Right lobe of liver (tissue), 6 donors: ENCODE data around the gene TLL2. TPM values are rescaled to one million over a fixed set of nuclear protein-coding genes. Genes with fewer than 3 reads are reported as not detected.

ENCODE experiments used
- ATAC-seq, 4 donors: fragments of 200-7000 bp; cut with Tn5 transposase; one replicate each; pipeline ENCODE4 v1.9.1; 2020; ENCODE audit warnings: mild to moderate bottlenecking in 4 of 4, moderate library complexity in 4 of 4
- DNase-seq, 3 donors: peaks; one replicate each; pipeline ENCODE4 v3.0.0-alpha.2; 2020
- H3K27ac ChIP-seq, 3 donors: fragments of 200-600 bp; one replicate each; pipeline ENCODE4 v1.8.0; 2022
- H3K27me3 ChIP-seq, 2 donors: fragments of 200-600 bp; one replicate each; pipeline ENCODE4 v1.8.0; 2022
- H3K36me3 ChIP-seq, 4 donors: fragments of 200-600 bp; sonication (generic) in 1 of 4; one replicate each; pipeline versions ENCODE4 v1.5.1 to v1.8.0; 2017 to 2022; ENCODE audit warnings: control low read depth in 1 of 4
- H3K4me1 ChIP-seq, 4 donors: fragments of 200-600 bp; sonication (generic) in 1 of 4; one replicate each; pipeline versions ENCODE4 v1.5.1 to v1.8.0; 2017 to 2022; ENCODE audit warnings: control low read depth in 1 of 4
- H3K4me3 ChIP-seq, 3 donors: fragments of 200-600 bp; one replicate each; pipeline ENCODE4 v1.8.0; 2022
- H3K9me3 ChIP-seq, 4 donors: fragments of 200-600 bp; sonication (generic) in 1 of 4; one replicate each; pipeline versions ENCODE4 v1.5.1 to v1.8.0; 2017 to 2022; ENCODE audit warnings: control low read depth in 1 of 4
- POLR2A ChIP-seq: fragments of 450-650 bp; IDR thresholded peaks from one replicate; pipeline ENCODE4 v1.6.1; 2017; ENCODE audit warnings: antibody characterized with exemption, mild to moderate bottlenecking
- WGBS: methylation state at CpG from one replicate; pipeline ENCODE4 v1.1.6; 2018; ENCODE audit warnings: low coverage, low lambda C conversion rate; ENCODE audit not compliant: insufficient coverage; ENCODE audit errors: missing lambda C conversion rate; 5-methylcytosine and 5-hydroxymethylcytosine counted together
- intact Hi-C, 2 donors: fragments of 100-400 bp; cut with DNase I; formaldehyde crosslinking; loops; one replicate each; pipeline versions ENCODE4 v1.11.2 to v1.14.1; 2022
- total RNA-seq, 6 experiments: library from RNA; depleted of rRNA in 2 of 6; stranded (reverse); fragments of >200 nt in 2 of 6; fragmentation: NEBNext Ultra II Directional in 3 of 6; extraction: Animal tissue kit (Norgen Biotek cat#: 25700) in 3 of 6; gene quantifications; one replicate each; pipeline versions ENCODE4 v1.1.0 to v1.2.4, GENCODE V29; 2016 to 2023
- TF ChIP-seq, protein P1 (sequence below), 4 donors: fragments of 200-600 bp in 3 of 4; fragments of 450-650 bp in 1 of 4; IDR thresholded peaks; one replicate each; pipeline versions ENCODE4 v1.5.1 to v1.8.0; 2016 to 2022; ENCODE audit warnings: antibody characterized with exemption in 4 of 4, mild to moderate bottlenecking in 2 of 4
- donor health status: DM: no; HTN: yes; CAD: no.
- donor health status: DM: no; HTN: no; CAD: no.
- donor health status: DM: no; HTN: no; CAD: no.
- donor health status: DM: no; HTN: yes; CAD: no.
- donor health status: DM: no; HTN: yes; CAD: no.

Gene TLL2
- total RNA-seq, 6 experiments from 2014 or later = 0.11 to 0.14 TPM; not detected in 4

GRCh38 chr10:96427291-96427690, 86.4 kb downstream of the TLL2 start:
- Histone ChIP-seq H3K4me3 (no peak overlapping the region), H3K9me3 (no peaks in the 10 kb centered on the region), H3K36me3 (no peaks in the 10 kb centered on the region), H3K4me1 (no peaks in the 10 kb centered on the region), H3K27ac (no peak overlapping the region), H3K27me3 (no peaks in the 10 kb centered on the region)
- DNase-seq (no peak), ATAC-seq (no peak)
- TF ChIP-seq POLR2A = no peak
- TF ChIP-seq, protein P1, sequence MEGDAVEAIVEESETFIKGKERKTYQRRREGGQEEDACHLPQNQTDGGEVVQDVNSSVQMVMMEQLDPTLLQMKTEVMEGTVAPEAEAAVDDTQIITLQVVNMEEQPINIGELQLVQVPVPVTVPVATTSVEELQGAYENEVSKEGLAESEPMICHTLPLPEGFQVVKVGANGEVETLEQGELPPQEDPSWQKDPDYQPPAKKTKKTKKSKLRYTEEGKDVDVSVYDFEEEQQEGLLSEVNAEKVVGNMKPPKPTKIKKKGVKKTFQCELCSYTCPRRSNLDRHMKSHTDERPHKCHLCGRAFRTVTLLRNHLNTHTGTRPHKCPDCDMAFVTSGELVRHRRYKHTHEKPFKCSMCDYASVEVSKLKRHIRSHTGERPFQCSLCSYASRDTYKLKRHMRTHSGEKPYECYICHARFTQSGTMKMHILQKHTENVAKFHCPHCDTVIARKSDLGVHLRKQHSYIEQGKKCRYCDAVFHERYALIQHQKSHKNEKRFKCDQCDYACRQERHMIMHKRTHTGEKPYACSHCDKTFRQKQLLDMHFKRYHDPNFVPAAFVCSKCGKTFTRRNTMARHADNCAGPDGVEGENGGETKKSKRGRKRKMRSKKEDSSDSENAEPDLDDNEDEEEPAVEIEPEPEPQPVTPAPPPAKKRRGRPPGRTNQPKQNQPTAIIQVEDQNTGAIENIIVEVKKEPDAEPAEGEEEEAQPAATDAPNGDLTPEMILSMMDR (IDR thresholded peaks at IDR 0.05) = no peak
- WGBS = 52% methylated on average over 2 of the region's 2 CpGs
- intact Hi-C loops = no loop called here

DNA sequence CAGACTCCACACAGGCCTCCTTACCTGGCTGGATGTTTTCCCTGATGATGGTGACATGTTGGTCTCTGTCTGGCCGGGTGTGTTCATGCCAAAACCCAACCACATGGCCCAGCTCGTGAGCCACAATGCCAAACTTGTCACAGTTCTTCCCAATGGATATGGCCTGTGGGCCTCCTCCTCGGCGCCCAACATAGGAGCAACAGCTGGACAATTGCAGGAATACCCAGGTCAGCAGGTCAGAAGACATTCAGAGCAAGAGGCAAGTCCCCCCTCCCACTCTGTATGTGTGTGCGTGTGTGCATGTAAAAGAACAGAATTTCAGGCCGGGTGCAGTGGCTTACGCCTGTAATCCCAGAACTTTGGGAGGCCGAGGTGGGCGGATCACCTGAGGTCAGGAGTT, 91.2 kb downstream of the TLL2 start:
- H3K27me3 ChIP-seq = no peaks in the 10 kb centered on the region

DNA sequence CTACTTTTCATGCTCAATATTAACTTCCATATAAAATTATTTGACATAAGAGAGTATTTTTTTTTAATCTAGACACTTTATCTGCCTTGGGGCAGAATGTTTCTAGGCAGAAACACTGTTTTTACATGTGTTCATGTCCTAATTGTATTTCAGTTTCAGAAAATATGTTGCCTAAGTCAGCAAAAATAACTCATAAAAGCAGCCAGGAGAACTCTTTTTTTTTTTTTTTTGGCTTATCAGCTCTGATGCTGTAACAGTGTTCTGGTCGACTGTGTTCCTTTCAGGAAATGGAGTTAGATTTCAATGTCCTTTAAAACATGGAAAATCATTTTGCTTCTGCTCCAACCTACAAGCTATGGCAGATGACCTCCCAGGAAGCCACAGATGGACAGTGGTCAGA, 91.7 kb downstream of the TLL2 start:
- no peak overlapping the region for H3K27ac ChIP-seq
- H3K9me3 ChIP-seq = no peaks in the 10 kb centered on the region
- DNase-seq = no peak
- no peaks in the 10 kb centered on the region for H3K4me1 ChIP-seq
- TF ChIP-seq, protein P1 (IDR thresholded peaks at IDR 0.05) = no peak
- no peak for TF ChIP-seq POLR2A
- intact Hi-C loops = no loop called here
- WGBS = 20% methylated on average over 1 of the region's 1 CpG
- H3K36me3 ChIP-seq = no peaks in the 10 kb centered on the region
- no peaks in the 10 kb centered on the region for H3K27me3 ChIP-seq
- no peak overlapping the region for H3K4me3 ChIP-seq
- peak in 1 of 4 donors; percentile 38 for ATAC-seq

More for the DNA sequence above, 91.2 kb downstream of the TLL2 start:
- TF ChIP-seq, protein P1 (IDR thresholded peaks at IDR 0.05) = no peak
- no peak for TF ChIP-seq POLR2A
- Histone ChIP-seq H3K4me1 (no peaks in the 10 kb centered on the region), H3K36me3 (no peaks in the 10 kb centered on the region), H3K9me3 (no peaks in the 10 kb centered on the region), H3K4me3 (no peak overlapping the region), H3K27ac (no peak overlapping the region)
- ATAC-seq = no peak
- DNase-seq = no peak
- 82% methylated on average over 8 of the region's 9 CpGs for WGBS
- intact Hi-C loops = no loop called here

DNA sequence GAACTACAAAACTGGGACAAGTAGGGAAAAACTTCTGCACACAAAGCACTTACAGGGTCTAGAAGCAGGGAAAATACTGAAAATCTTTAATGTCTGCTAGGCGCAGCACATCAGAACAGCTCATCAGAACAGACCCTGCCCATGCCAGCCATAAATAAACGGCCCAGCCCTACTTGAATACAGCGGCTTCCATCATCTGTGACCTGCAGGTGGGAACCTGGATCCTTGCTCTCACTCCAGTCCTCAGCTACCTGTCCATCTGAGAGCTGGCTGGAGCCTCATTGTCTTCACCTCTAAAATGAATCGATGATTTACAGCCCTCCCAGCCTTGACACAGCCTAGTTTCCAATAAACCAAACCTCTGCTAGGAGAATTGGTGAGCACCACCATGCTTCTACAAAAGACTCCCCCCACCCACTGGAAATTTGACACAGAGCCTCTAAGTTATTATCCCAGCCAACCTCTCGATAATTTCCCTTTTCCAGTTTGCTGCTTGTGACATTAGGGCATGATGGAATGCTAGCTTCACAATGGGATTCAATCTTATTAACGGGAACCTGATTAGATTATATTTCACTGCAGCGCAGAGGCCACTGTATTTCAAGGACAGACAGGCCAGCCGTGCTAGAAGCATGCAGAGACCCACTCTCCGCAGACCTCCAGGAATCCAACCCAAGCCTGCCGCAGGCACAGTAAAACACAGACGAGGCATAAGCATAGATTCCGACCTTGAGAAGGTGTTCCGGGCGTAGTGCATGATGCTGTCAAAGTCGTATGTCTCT, 93.3 kb downstream of the TLL2 start:
- intact Hi-C loops = no loop called here

More for the DNA sequence above, 93.3 kb downstream of the TLL2 start:
- H3K27me3 ChIP-seq = no peaks in the 10 kb centered on the region
- no peaks in the 10 kb centered on the region for H3K36me3 ChIP-seq
- H3K4me3 ChIP-seq = no peak overlapping the region
- 91% methylated on average over 7 of the region's 15 CpGs for WGBS
- no peaks in the 10 kb centered on the region for H3K4me1 ChIP-seq
- TF ChIP-seq, protein P1 (IDR thresholded peaks at IDR 0.05) = no peak
- no peak for TF ChIP-seq POLR2A
- DNase-seq = no peak
- no peak for ATAC-seq
- no peak overlapping the region for H3K27ac ChIP-seq
- H3K9me3 ChIP-seq = no peaks in the 10 kb centered on the region
